OCI-LY7 (cell line): ENCODE data around the gene CCDC87. TPM values are rescaled to one million over a fixed set of nuclear protein-coding genes. Genes with fewer than 3 reads are reported as not detected.

Source experiments
- BruUV-seq: library from RNA; stranded (reverse); fragments of 400-500 nt; replicated peaks from 2 replicates; lab custom pipeline; 2021; lab: Mats Ljungman, UMichigan
- CTCF ChIA-PET: fragments of 300-600 bp; sonication (Branson Sonifier 250); formaldehyde crosslinking; loops from one replicate; lab custom pipeline; 2022; ENCODE audit warnings: antibody characterized with exemption; ENCODE audit not compliant: unreplicated experiment; lab: Charles Lee
- POLR2A ChIA-PET: fragments of 300-600 bp; sonication (Branson Sonifier 250); formaldehyde crosslinking; loops from one replicate; lab custom pipeline; 2022; ENCODE audit warnings: antibody characterized with exemption; lab: Charles Lee
- DNase-seq: peaks from one replicate; pipeline ENCODE4 v3.0.0-alpha.2; 2015; ENCODE audit warnings: low spot score
- H2AFZ ChIP-seq: fragments of 200-600 bp; sonication (generic), shearing (Covaris generic); 2 replicates; pipeline ENCODE4 v1.6.1; 2014; ENCODE audit warnings: mild to moderate bottlenecking, antibody characterized with exemption, low read length, moderate library complexity
- H3K27ac ChIP-seq: fragments of 200-600 bp; sonication (generic); 2 replicates; pipeline ENCODE4 v1.5.1; 2014; ENCODE audit warnings: mixed run types, low read depth, mild to moderate bottlenecking, moderate library complexity, low read length, inconsistent platforms; ENCODE audit not compliant: poor library complexity, severe bottlenecking
- H3K36me3 ChIP-seq: fragments of 200-600 bp; sonication (generic); 2 replicates; pipeline ENCODE4 v1.6.1; 2014; ENCODE audit warnings: mild to moderate bottlenecking, antibody characterized with exemption, low read length, moderate library complexity, mixed read lengths; ENCODE audit not compliant: insufficient read depth
- H3K4me1 ChIP-seq: fragments of 200-600 bp; sonication (generic); 2 replicates; pipeline ENCODE4 v1.5.1; 2014; ENCODE audit warnings: mild to moderate bottlenecking, low read length; ENCODE audit not compliant: insufficient read depth, poor library complexity, severe bottlenecking
- H3K4me2 ChIP-seq: fragments of 200-600 bp; sonication (generic); 2 replicates; pipeline ENCODE4 v1.6.1; 2014; ENCODE audit warnings: mild to moderate bottlenecking, low read length
- H3K4me3 ChIP-seq: fragments of 200-600 bp; sonication (generic); 2 replicates; pipeline ENCODE4 v1.5.1; 2014; ENCODE audit warnings: mild to moderate bottlenecking, low read depth, low read length; ENCODE audit not compliant: poor library complexity, severe bottlenecking
- H3K79me2 ChIP-seq: fragments of 200-600 bp; sonication (generic); 2 replicates; pipeline ENCODE4 v1.6.1; 2016; ENCODE audit warnings: low read depth, mild to moderate bottlenecking, low read length, moderate library complexity, mixed read lengths; ENCODE audit not compliant: insufficient read depth
- H3K9me2 ChIP-seq: fragments of 200-600 bp; sonication (generic); 2 replicates; pipeline ENCODE4 v1.6.1; 2016; ENCODE audit warnings: mild to moderate bottlenecking, low read length, mixed read lengths; ENCODE audit not compliant: insufficient read depth
- H3K9me3 ChIP-seq: fragments of 200-600 bp; sonication (generic); 2 replicates; pipeline ENCODE4 v1.6.1; 2014; ENCODE audit warnings: mild to moderate bottlenecking, mixed run types, low read length, mixed read lengths
- H4K20me1 ChIP-seq: fragments of 200-600 bp; sonication (generic); 2 replicates; pipeline ENCODE4 v1.6.1; 2014; ENCODE audit warnings: mild to moderate bottlenecking, antibody characterized with exemption, low read length, moderate library complexity, mixed read lengths; ENCODE audit not compliant: insufficient read depth
- CTCF ChIP-seq: fragments of 200-600 bp; sonication (generic); conservative IDR thresholded peaks from 2 replicates; pipeline ENCODE4 v1.5.1; 2014; ENCODE audit warnings: mild to moderate bottlenecking, antibody characterized with exemption, low read length, moderate library complexity, mixed read lengths
- EZH2phosphoT487 ChIP-seq: fragments of 200-600 bp; sonication (generic); IDR thresholded peaks from 2 replicates; pipeline ENCODE4 v1.6.1; 2018; ENCODE audit warnings: low read depth, borderline replicate concordance, mild to moderate bottlenecking, mixed run types, antibody characterized with exemption, low read length, moderate library complexity, mixed read lengths
- intact Hi-C: fragments of 100-400 bp; cut with micrococcal nuclease; formaldehyde crosslinking; loops from one replicate; pipeline ENCODE4 v1.10.0; 2022; ENCODE audit not compliant: unreplicated experiment
- total RNA-seq, 2 experiments: library from RNA; depleted of rRNA in 1 of 2; stranded (reverse); fragments of >200 nt in 1 of 2; shearing (Covaris generic) in 1 of 2; gene quantifications; 2 replicates each; pipeline ENCODE4 v1.2.3, GENCODE V29; 2014 to 2022

Gene CCDC87
- total RNA-seq, 2 experiments from 2014 or later: 0.13 to 0.36 TPM

DNA sequence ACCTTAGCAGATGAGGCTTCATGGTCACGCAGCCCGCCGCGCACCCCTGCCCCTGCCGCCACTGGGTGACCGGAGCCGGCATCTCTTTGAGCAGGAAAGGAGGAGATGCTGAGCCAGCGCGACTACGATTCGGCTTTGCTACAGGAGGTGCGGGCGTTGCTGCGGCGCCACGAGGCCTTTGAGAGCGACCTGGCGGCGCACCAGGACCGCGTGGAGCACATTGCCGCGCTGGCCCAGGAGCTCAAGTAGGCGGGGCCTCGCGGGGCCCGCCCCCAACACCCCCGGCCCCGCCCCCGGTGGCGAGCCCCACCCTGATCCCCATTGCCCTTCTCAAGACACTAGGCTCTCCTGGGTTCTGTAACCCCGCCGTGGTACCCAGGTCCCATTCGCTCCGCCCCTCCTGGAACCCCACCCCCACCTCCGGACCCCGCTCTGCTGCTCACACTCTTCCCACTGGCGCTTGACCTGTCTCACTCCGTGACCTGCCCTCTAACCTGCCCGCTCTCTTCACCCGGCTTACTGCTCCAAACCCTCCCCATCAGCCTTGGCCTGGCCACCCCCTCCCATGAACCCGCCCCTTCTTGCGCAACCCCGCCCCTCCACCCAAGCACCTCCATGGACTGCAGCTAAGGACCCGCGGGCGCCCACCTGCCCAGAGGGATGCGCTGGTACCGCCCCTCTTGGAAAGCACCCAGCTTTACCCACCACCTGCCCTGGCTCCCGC is 33.6 kb downstream of the CCDC87 start:
- no peak for DNase-seq
- H2AFZ ChIP-seq: no peak overlapping the region

DNA sequence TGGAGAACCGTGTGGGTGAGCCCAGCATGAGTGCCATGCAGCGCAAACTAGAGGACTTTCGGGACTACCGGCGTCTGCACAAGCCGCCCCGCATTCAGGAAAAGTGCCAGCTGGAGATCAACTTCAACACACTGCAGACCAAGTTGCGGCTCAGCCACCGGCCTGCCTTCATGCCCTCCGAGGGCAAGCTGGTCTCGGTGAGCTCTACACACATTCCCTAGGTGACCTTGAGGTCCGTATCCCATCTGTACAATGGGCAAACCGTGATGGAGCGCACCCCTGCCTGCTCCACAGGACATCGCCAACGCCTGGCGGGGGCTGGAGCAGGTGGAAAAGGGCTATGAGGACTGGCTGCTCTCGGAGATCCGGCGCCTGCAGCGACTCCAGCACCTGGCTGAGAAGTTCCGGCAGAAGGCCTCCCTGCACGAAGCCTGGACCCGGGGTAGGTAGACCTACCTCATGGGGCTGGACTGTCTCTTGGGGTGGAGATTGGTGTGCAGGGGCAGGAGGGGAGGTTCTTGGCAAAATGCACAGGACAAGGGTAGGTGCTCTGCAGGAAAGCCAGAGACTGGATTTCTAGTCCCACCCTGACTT is 35.0 kb downstream of the CCDC87 start:
- CTCF ChIA-PET: no interaction called here
- Histone ChIP-seq H3K9me3 (no peaks in the 10 kb centered on the region), H4K20me1 (no peaks in the 10 kb centered on the region), H2AFZ (no peak overlapping the region), H3K79me2 (no peaks in the 10 kb centered on the region), H3K4me3 (no peak overlapping the region), H3K27ac (no peak overlapping the region), H3K4me2 (no peak overlapping the region), H3K4me1 (no peaks in the 10 kb centered on the region), H3K36me3 (no peaks in the 10 kb centered on the region), H3K9me2 (no peaks in the 10 kb centered on the region)
- intact Hi-C loops: no loop called here
- no peak for TF ChIP-seq EZH2phosphoT487
- no peak for TF ChIP-seq CTCF
- POLR2A ChIA-PET: no interaction called here
- no peak for DNase-seq
- no TSS peak for BruUV-seq

More for the DNA sequence above, 33.6 kb downstream of the CCDC87 start:
- H4K20me1 ChIP-seq: no peaks in the 10 kb centered on the region
- no peak overlapping the region for H3K27ac ChIP-seq
- intact Hi-C loops: no loop called here
- H3K4me3 ChIP-seq: no peak overlapping the region
- ChIA-PET CTCF (no interaction called here), POLR2A (no interaction called here)
- no peak overlapping the region for H3K4me2 ChIP-seq
- no TSS peak for BruUV-seq
- H3K79me2 ChIP-seq: no peaks in the 10 kb centered on the region
- H3K9me2 ChIP-seq: no peaks in the 10 kb centered on the region
- TF ChIP-seq CTCF: no peak
- TF ChIP-seq EZH2phosphoT487: no peak
- no peaks in the 10 kb centered on the region for H3K4me1 ChIP-seq
- no peaks in the 10 kb centered on the region for H3K36me3 ChIP-seq
- H3K9me3 ChIP-seq: no peaks in the 10 kb centered on the region

DNA sequence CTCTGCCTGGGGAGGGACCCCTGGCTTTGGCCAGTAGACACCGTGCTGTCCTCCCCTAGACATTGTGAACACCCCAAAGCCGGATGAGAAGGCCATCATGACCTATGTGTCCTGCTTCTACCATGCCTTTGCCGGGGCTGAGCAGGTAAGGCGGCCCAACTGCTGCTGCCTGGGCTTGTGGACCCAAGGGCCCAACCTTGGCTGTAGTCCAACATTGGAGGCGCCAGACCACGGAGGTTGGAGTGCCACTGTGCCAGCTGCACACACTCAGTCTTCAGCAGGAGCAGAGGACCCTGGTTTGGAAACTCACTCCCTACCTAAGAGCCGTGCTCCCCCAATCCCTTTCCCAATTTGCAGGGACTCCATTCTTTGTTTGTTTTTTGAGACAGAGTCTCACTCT is 36.8 kb downstream of the CCDC87 start:
- Histone ChIP-seq H2AFZ (no peak overlapping the region), H3K4me2 (no peak overlapping the region), H3K79me2 (no peaks in the 10 kb centered on the region), H3K9me2 (no peaks in the 10 kb centered on the region), H3K9me3 (no peaks in the 10 kb centered on the region), H3K4me3 (no peak overlapping the region), H3K27ac (no peak overlapping the region), H4K20me1 (no peaks in the 10 kb centered on the region), H3K36me3 (no peaks in the 10 kb centered on the region), H3K4me1 (no peaks in the 10 kb centered on the region)
- DNase-seq: no peak
- POLR2A ChIA-PET: no interaction called here
- CTCF ChIA-PET: no interaction called here
- BruUV-seq: no TSS peak
- TF ChIP-seq CTCF (no peak), EZH2phosphoT487 (no peak)
- intact Hi-C loops: no loop called here
